HEK293 (cell line): ENCODE data around the gene RNU6-7.

Experiments
- CTCF ChIA-PET: fragments of 350-600 bp; formaldehyde crosslinking; extraction: SDS; loops from one replicate; lab custom pipeline; 2021; ENCODE audit warnings: antibody characterized with exemption; lab: Yijun Ruan, JAX
- POLR2A ChIA-PET: fragments of 300-600 bp; formaldehyde crosslinking; extraction: SDS; loops from one replicate; lab custom pipeline; 2020; ENCODE audit warnings: antibody characterized with exemption, inconsistent platforms; lab: Yijun Ruan, JAX
- H3K27ac ChIP-seq: fragments of 200-500 bp; sonication (Bioruptor generic); 2 replicates; pipeline ENCODE4 v1.5.1; 2014; ENCODE audit warnings: low read depth, low read length, control low read depth, inconsistent platforms; ENCODE audit errors: extremely low read depth
- H3K36me3 ChIP-seq, 2 experiments: fragments of 200-500 bp in 1 of 2; sonication (Bioruptor generic) in 1 of 2; 1 replicate in 1 of 2; 2 replicates in 1 of 2; pipeline ENCODE4 v1.5.1; 2014 to 2017; ENCODE audit warnings: inconsistent platforms in 2 of 2, low read length in 2 of 2; ENCODE audit not compliant: control insufficient read depth in 2 of 2, insufficient read depth in 1 of 2
- H3K4me1 ChIP-seq: fragments of 200-500 bp; sonication (Bioruptor generic); 2 replicates; pipeline ENCODE4 v1.5.1; 2014; ENCODE audit warnings: mild to moderate bottlenecking, low read length, inconsistent platforms; ENCODE audit not compliant: control insufficient read depth, insufficient read depth
- H3K4me3 ChIP-seq: 2 replicates; pipeline ENCODE4 v1.5.1; 2011; ENCODE audit warnings: low read depth, mild to moderate bottlenecking, control low read depth, low read length, moderate library complexity
- H3K9me3 ChIP-seq: fragments of 200-500 bp; sonication (Bioruptor generic); 2 replicates; pipeline ENCODE4 v1.5.1; 2014; ENCODE audit warnings: low read depth, low read length, inconsistent platforms; ENCODE audit not compliant: control insufficient read depth, insufficient read depth
- GLI4 ChIP-seq: fragments of 450-650 bp; formaldehyde crosslinking; IDR thresholded peaks from 2 replicates; pipeline ENCODE4 v1.5.1; 2016; ENCODE audit warnings: missing biosample characterization, missing genetic modification characterization
- PRDM6 ChIP-seq: fragments of 450-650 bp; formaldehyde crosslinking; IDR thresholded peaks from 2 replicates; pipeline ENCODE4 v1.5.1; 2017; ENCODE audit warnings: missing biosample characterization, missing genetic modification characterization
- SALL2 ChIP-seq: fragments of 450-650 bp; formaldehyde crosslinking; IDR thresholded peaks from 2 replicates; pipeline ENCODE4 v1.5.0; 2017; ENCODE audit warnings: missing biosample characterization, mild to moderate bottlenecking, missing genetic modification characterization, borderline replicate concordance
- ZBTB49 ChIP-seq: fragments of 450-650 bp; formaldehyde crosslinking; IDR thresholded peaks from 2 replicates; pipeline ENCODE4 v1.5.1; 2016; ENCODE audit warnings: missing biosample characterization, missing genetic modification characterization, low read depth
- ZFHX2 ChIP-seq: fragments of 450-650 bp; formaldehyde crosslinking; conservative IDR thresholded peaks from 2 replicates; pipeline ENCODE4 v1.5.1; 2016; ENCODE audit warnings: missing biosample characterization, missing genetic modification characterization
- ZFP69B ChIP-seq: fragments of 450-650 bp; formaldehyde crosslinking; IDR thresholded peaks from 2 replicates; pipeline ENCODE4 v1.5.1; 2016; ENCODE audit warnings: missing biosample characterization, missing genetic modification characterization
- ZNF138 ChIP-seq: fragments of 450-650 bp; formaldehyde crosslinking; IDR thresholded peaks from 2 replicates; pipeline ENCODE4 v1.5.1; 2016; ENCODE audit warnings: missing biosample characterization, missing genetic modification characterization, borderline replicate concordance
- ZNF169 ChIP-seq: fragments of 450-650 bp; formaldehyde crosslinking; IDR thresholded peaks from 2 replicates; pipeline ENCODE4 v1.5.1; 2016; ENCODE audit warnings: missing biosample characterization, missing genetic modification characterization
- ZNF211 ChIP-seq: fragments of 450-650 bp; formaldehyde crosslinking; IDR thresholded peaks from 2 replicates; pipeline ENCODE4 v1.5.1; 2016; ENCODE audit warnings: low read depth, missing biosample characterization, missing genetic modification characterization
- ZNF26 ChIP-seq: fragments of 450-650 bp; formaldehyde crosslinking; IDR thresholded peaks from 2 replicates; pipeline ENCODE4 v1.5.1; 2016; ENCODE audit warnings: missing biosample characterization, missing genetic modification characterization
- ZNF514 ChIP-seq: fragments of 450-650 bp; formaldehyde crosslinking; IDR thresholded peaks from 2 replicates; pipeline ENCODE4 v1.5.1; 2016; ENCODE audit warnings: missing biosample characterization, missing genetic modification characterization
- ZNF558 ChIP-seq: fragments of 450-650 bp; formaldehyde crosslinking; IDR thresholded peaks from 2 replicates; pipeline ENCODE4 v1.5.1; 2016; ENCODE audit warnings: missing biosample characterization, missing genetic modification characterization
- ZNF658 ChIP-seq: fragments of 450-650 bp; formaldehyde crosslinking; IDR thresholded peaks from 2 replicates; pipeline ENCODE4; 2016; ENCODE audit warnings: missing biosample characterization, missing genetic modification characterization
- ZNF837 ChIP-seq: fragments of 450-650 bp; formaldehyde crosslinking; IDR thresholded peaks from 2 replicates; pipeline ENCODE4 v1.5.1; 2016; ENCODE audit warnings: missing biosample characterization, missing genetic modification characterization
- ZSCAN4 ChIP-seq: fragments of 450-650 bp; formaldehyde crosslinking; IDR thresholded peaks from 2 replicates; pipeline ENCODE4 v1.5.1; 2017; ENCODE audit warnings: missing biosample characterization, missing genetic modification characterization

RNU6-7 gene

GRCh38 chr14:32208490-32208889 is 6.6 kb downstream of the RNU6-7 start:
- no peaks in the 10 kb centered on the region for H3K36me3 ChIP-seq
- no peaks in the 10 kb centered on the region for H3K9me3 ChIP-seq
- CTCF ChIA-PET: interaction anchor here (0.6 to 1.0 kb wide), 3 partner anchors 43 to 795 kb away, joined by 3 read pairs; no protein-coding TSS in a partner anchor
- no peak overlapping the region for H3K27ac ChIP-seq
- TF ChIP-seq SALL2 (tag by site-specific recombination) (no peak), ZSCAN4 (tag by site-specific recombination) (no peak), ZNF26 (tag by site-specific recombination) (no peak), ZNF514 (tag by site-specific recombination) (no peak), ZNF169 (tag by site-specific recombination) (no peak), ZFP69B (tag by site-specific recombination) (no peak), ZNF138 (tag by site-specific recombination) (no peak), ZBTB49 (no peak), ZNF658 (tag by site-specific recombination) (no peak), GLI4 (tag by site-specific recombination) (no peak), ZFHX2 (no peak), ZNF837 (tag by site-specific recombination) (no peak)
- TF ChIP-seq, all 188 proteins: peak for 0
- POLR2A ChIA-PET: no interaction called here
- no peak overlapping the region for H3K4me3 ChIP-seq
- peaks cover 15% of the 10 kb centered on the region; the same call in 1 of the 2 replicates for H3K4me1 ChIP-seq

- TF ChIP-seq ZSCAN4 (tag by site-specific recombination): no peak
- TF ChIP-seq ZNF558 (tag by site-specific recombination): peak; percentile 98
- no peak for TF ChIP-seq ZNF211 (tag by site-specific recombination)
- peak; percentile 66 for TF ChIP-seq PRDM6 (tag by site-specific recombination)
Observed at GRCh38 chr14:32209471-32209870, 7.6 kb downstream of the RNU6-7 start.

More at GRCh38 chr14:32209471-32209870, 7.6 kb downstream of the RNU6-7 start:
- ChIA-PET POLR2A (no interaction called here), CTCF (interaction anchor here (0.7 to 1.0 kb wide), 2 partner anchors 42 to 120 kb away, joined by 3 read pairs; no protein-coding TSS in a partner anchor)
- no peak overlapping the region for H3K4me3 ChIP-seq
- no peak overlapping the region for H3K27ac ChIP-seq
- no peaks in the 10 kb centered on the region for H3K36me3 ChIP-seq
- no peaks in the 10 kb centered on the region for H3K9me3 ChIP-seq
- H3K4me1 ChIP-seq: peaks cover 15% of the 10 kb centered on the region; the same call in 1 of the 2 replicates
